GM18868 (cell line): ENCODE data around the gene GLP1R.
A peak's percentile ranks its signal among the peaks of the same experiment; 100 is the strongest.

Experiments used
- ATAC-seq: cut with Tn5 transposase; IDR thresholded peaks from one replicate; pipeline ENCODE4 v1.9.1; 2021; ENCODE audit warnings: mild to moderate bottlenecking, moderate library complexity; ENCODE audit not compliant: unreplicated experiment

GLP1R gene

GRCh38 chr6:39048481-39049399 lies at the start of gene GLP1R:
Gene GLP1R, plus strand, starts transcription at chr6:39048781. Its CDS starts 60 bp downstream, at chr6:39048841.
- ATAC-seq = no peak

- ATAC-seq = no peak
These were observed 45.5 kb upstream of the GLP1R start for GRCh38 chr6:39003072-39003471.

- no peak for ATAC-seq
These were observed 45.1 kb upstream of the GLP1R start for GRCh38 chr6:39003492-39003891.

- no peak for ATAC-seq
These were observed 43.8 kb upstream of the GLP1R start for GRCh38 chr6:39004801-39005200.

GRCh38 chr6:39005774-39006173 lies 42.8 kb upstream of the GLP1R start:
- ATAC-seq = no peak

- ATAC-seq = no peak
These were observed 41.0 kb upstream of the GLP1R start for GRCh38 chr6:39007575-39007974.

- no peak for ATAC-seq
These were observed 39.8 kb upstream of the GLP1R start for GRCh38 chr6:39008737-39009136.

GRCh38 chr6:39009476-39009875 lies 39.1 kb upstream of the GLP1R start:
- ATAC-seq = no peak

- ATAC-seq = no peak
These were observed 31.6 kb upstream of the GLP1R start for GRCh38 chr6:39016839-39017546.

- no peak for ATAC-seq
These were observed 31.1 kb upstream of the GLP1R start for GRCh38 chr6:39017547-39017880.

- no peak for ATAC-seq
These were observed 30.5 kb upstream of the GLP1R start for GRCh38 chr6:39018103-39018502.

- ATAC-seq = no peak
These were observed 28.4 kb upstream of the GLP1R start for GRCh38 chr6:39020136-39020535.

GRCh38 chr6:39021041-39021440 lies 27.5 kb upstream of the GLP1R start:
- ATAC-seq = no peak

- no peak for ATAC-seq
These were observed 26.8 kb upstream of the GLP1R start for GRCh38 chr6:39021779-39022178.

- no peak for ATAC-seq
These were observed 22.4 kb upstream of the GLP1R start for GRCh38 chr6:39026175-39026574.

- peak; percentile 83 for ATAC-seq
These were observed 19.2 kb upstream of the GLP1R start for GRCh38 chr6:39029156-39030011.

- no peak for ATAC-seq
These were observed 12.9 kb upstream of the GLP1R start for GRCh38 chr6:39035681-39036080.

- no peak for ATAC-seq
These were observed 11.5 kb upstream of the GLP1R start for GRCh38 chr6:39037082-39037508.

- ATAC-seq = no peak
These were observed 10.9 kb upstream of the GLP1R start for GRCh38 chr6:39037707-39038106.

GRCh38 chr6:39040080-39040673 lies 8.4 kb upstream of the GLP1R start:
- ATAC-seq = no peak

GRCh38 chr6:39041072-39041471 lies 7.5 kb upstream of the GLP1R start:
- no peak for ATAC-seq
